HepG2 (cell line): ENCODE data around the gene EXOC6B. TPM values are rescaled to one million over a fixed set of nuclear protein-coding genes. Genes with fewer than 3 reads are reported as not detected.

Source experiments
- ADNP ChIP-seq: sonication (generic); formaldehyde crosslinking; IDR thresholded peaks from 2 replicates; pipeline ENCODE4 v1.4.0; 2020; ENCODE audit warnings: missing genetic modification reagents
- CREBL2 ChIP-seq: sonication (generic); formaldehyde crosslinking; IDR thresholded peaks from 2 replicates; pipeline ENCODE4 v1.8.1; 2023; ENCODE audit warnings: missing genetic modification reagents, mild to moderate bottlenecking, borderline replicate concordance
- DZIP1 ChIP-seq: sonication (generic); formaldehyde crosslinking; IDR thresholded peaks from 2 replicates; pipeline ENCODE4 v1.5.0; 2020; ENCODE audit warnings: mild to moderate bottlenecking, missing genetic modification reagents
- FOXJ3 ChIP-seq: sonication (generic); formaldehyde crosslinking; IDR thresholded peaks from 2 replicates; pipeline ENCODE4 v1.4.0; 2020; ENCODE audit warnings: missing genetic modification reagents, mild to moderate bottlenecking, borderline replicate concordance
- HNRNPH1 ChIP-seq: fragments of 200-400 bp; formaldehyde crosslinking; optimal IDR thresholded peaks from 2 replicates; pipeline ENCODE3; 2017; ENCODE audit warnings: mild to moderate bottlenecking, low read depth, low read length
- KDM6A ChIP-seq: IDR thresholded peaks from 2 replicates; pipeline ENCODE4 v1.6.1; 2016; ENCODE audit warnings: low read depth
- MAX ChIP-seq: IDR thresholded peaks from 2 replicates; pipeline ENCODE4 v1.6.1; 2012; ENCODE audit warnings: inconsistent platforms
- NONO ChIP-seq, 2 experiments: fragments of 450-650 bp in 1 of 2; sonication (generic) in 1 of 2; formaldehyde crosslinking in 1 of 2; IDR thresholded peaks in 1 of 2; conservative IDR thresholded peaks in 1 of 2; 2 replicates each; pipeline versions ENCODE4 v1.6.1 to v1.8.0; 2017 to 2022; ENCODE audit warnings: mild to moderate bottlenecking in 1 of 2, missing genetic modification reagents in 1 of 2, moderate library complexity in 1 of 2
- NR2F6 ChIP-seq, 2 experiments: IDR thresholded peaks; 2 replicates each; pipeline ENCODE4 v1.6.1; 2016; ENCODE audit warnings: antibody characterized with exemption in 1 of 2, mild to moderate bottlenecking in 1 of 2
- PHF20 ChIP-seq: sonication (generic); formaldehyde crosslinking; IDR thresholded peaks from 2 replicates; pipeline ENCODE4 v1.5.0; 2020; ENCODE audit warnings: mild to moderate bottlenecking, missing genetic modification reagents
- PHF21A ChIP-seq: sonication (generic); formaldehyde crosslinking; IDR thresholded peaks from 2 replicates; pipeline ENCODE4 v1.5.0; 2020; ENCODE audit warnings: mild to moderate bottlenecking, missing genetic modification reagents
- RARA ChIP-seq: IDR thresholded peaks from 2 replicates; pipeline ENCODE4 v1.6.1; 2016; ENCODE audit warnings: missing genetic modification reagents, missing compliant biosample characterization
- SP140L ChIP-seq: sonication (generic); formaldehyde crosslinking; IDR thresholded peaks from 2 replicates; pipeline ENCODE4 v1.4.0; 2020; ENCODE audit warnings: missing genetic modification reagents, borderline replicate concordance
- ZMYM4 ChIP-seq: sonication (generic); formaldehyde crosslinking; IDR thresholded peaks from 2 replicates; pipeline ENCODE4 v1.8.1; 2023; ENCODE audit warnings: mild to moderate bottlenecking, missing genetic modification reagents
- ZNF317 ChIP-seq: sonication (generic); formaldehyde crosslinking; IDR thresholded peaks from 2 replicates; pipeline ENCODE4 v1.5.0; 2020; ENCODE audit warnings: mild to moderate bottlenecking, missing genetic modification reagents
- ZNF333 ChIP-seq: sonication (generic); formaldehyde crosslinking; IDR thresholded peaks from 2 replicates; pipeline ENCODE4 v1.4.0; 2020; ENCODE audit warnings: mild to moderate bottlenecking, missing genetic modification reagents, borderline replicate concordance
- ZNF510 ChIP-seq: sonication (generic); formaldehyde crosslinking; IDR thresholded peaks from 2 replicates; pipeline ENCODE4 v1.4.0; 2020; ENCODE audit warnings: low read depth, mild to moderate bottlenecking, missing genetic modification reagents
- ZNF577 ChIP-seq: sonication (generic); formaldehyde crosslinking; IDR thresholded peaks from 2 replicates; pipeline ENCODE4 v1.4.0; 2020; ENCODE audit warnings: mild to moderate bottlenecking, low read depth, missing genetic modification reagents, borderline replicate concordance
- ZNF609 ChIP-seq: sonication (generic); formaldehyde crosslinking; IDR thresholded peaks from 2 replicates; pipeline ENCODE4 v1.4.0; 2020; ENCODE audit warnings: mild to moderate bottlenecking, missing genetic modification reagents, borderline replicate concordance
- ZNF614 ChIP-seq: IDR thresholded peaks from 2 replicates; pipeline ENCODE4 v1.6.1; 2018; ENCODE audit warnings: missing biosample characterization, missing genetic modification reagents, inconsistent platforms, borderline replicate concordance
- ZSCAN12 ChIP-seq: sonication (generic); formaldehyde crosslinking; IDR thresholded peaks from 2 replicates; pipeline ENCODE4 v1.9.0; 2021; ENCODE audit warnings: mild to moderate bottlenecking, missing genetic modification reagents
- polyA plus RNA-seq, 8 experiments: library from polyadenylated mRNA; depleted of rRNA in 3 of 8; stranded (reverse) in 7 of 8; unstranded in 1 of 8; fragments of >200 nt; fragmentation: Illumina TruSeq in 4 of 8; extraction: Trizol in 4 of 8; gene quantifications; 2 replicates each; pipeline versions ENCODE4 v1.2.1 to v1.2.3, GENCODE V29; 2011 to 2016; ENCODE audit warnings: low read depth in 4 of 8, missing spikeins in 1 of 8, mixed read lengths in 1 of 8; ENCODE audit not compliant: insufficient read depth in 1 of 8
- total RNA-seq, 5 experiments: library from RNA; depleted of rRNA; stranded (reverse); fragments of >200 nt; fragmentation: Illumina TruSeq; extraction: Trizol; gene quantifications; 2 replicates each; pipeline ENCODE4 v1.2.3, GENCODE V29; 2016; ENCODE audit warnings: low read depth in 1 of 5

Gene EXOC6B
- total and polyA plus RNA-seq, 2 of the 13 experiments (the other 11 are each of a cell fraction or from before 2014, with no cell fraction given), result 9.1 to 15.9 TPM

GRCh38 chr2:72694715-72695496 lies 130.9 kb downstream of the EXOC6B start (continued):
- TF ChIP-seq ZNF614 (CRISPR knock-in tag) (peak; percentile 88; the same call in 1 of the 2 replicates), ADNP (no peak), ZNF333 (CRISPR knock-in tag) (no peak), ZSCAN12 (CRISPR knock-in tag) (no peak), NONO (IDR thresholded peaks at IDR 0.05) (no peak), NONO (CRISPR knock-in tag; conservative IDR thresholded peaks at IDR 0.05) (peak; percentile 95), ZNF510 (CRISPR knock-in tag) (0 out of 2 replicates have a peak, but pooled peaks have one; percentile 68), KDM6A (CRISPR knock-in tag) (peak; percentile 58; the same call in 1 of the 2 replicates), NR2F6 (IDR thresholded peaks at IDR 0.05) (peak; percentile 98), NR2F6 (CRISPR knock-in tag; IDR thresholded peaks at IDR 0.05) (peak; percentile 99), HNRNPH1 (no peak), FOXJ3 (CRISPR knock-in tag) (peak; percentile 81; the same call in 1 of the 2 replicates), DZIP1 (CRISPR knock-in tag) (no peak), ZNF577 (CRISPR knock-in tag) (0 out of 2 replicates have a peak, but pooled peaks have one; percentile 41), RARA (peak; percentile 100), PHF21A (peak; percentile 69), ZMYM4 (peak; percentile 95), CREBL2 (no peak), ZNF317 (CRISPR knock-in tag) (0 out of 2 replicates have a peak, but pooled peaks have one; percentile 49), ZNF609 (peak; percentile 94), MAX (peak; percentile 54; the same call in 1 of the 2 replicates), SP140L (0 out of 2 replicates have a peak, but pooled peaks have one; percentile 44), PHF20 (CRISPR knock-in tag) (no peak)
